ENCODE data around the gene RBM38.
A peak's percentile ranks its signal among the peaks of the same experiment; 100 is the strongest.

RBM38 gene

DNA sequence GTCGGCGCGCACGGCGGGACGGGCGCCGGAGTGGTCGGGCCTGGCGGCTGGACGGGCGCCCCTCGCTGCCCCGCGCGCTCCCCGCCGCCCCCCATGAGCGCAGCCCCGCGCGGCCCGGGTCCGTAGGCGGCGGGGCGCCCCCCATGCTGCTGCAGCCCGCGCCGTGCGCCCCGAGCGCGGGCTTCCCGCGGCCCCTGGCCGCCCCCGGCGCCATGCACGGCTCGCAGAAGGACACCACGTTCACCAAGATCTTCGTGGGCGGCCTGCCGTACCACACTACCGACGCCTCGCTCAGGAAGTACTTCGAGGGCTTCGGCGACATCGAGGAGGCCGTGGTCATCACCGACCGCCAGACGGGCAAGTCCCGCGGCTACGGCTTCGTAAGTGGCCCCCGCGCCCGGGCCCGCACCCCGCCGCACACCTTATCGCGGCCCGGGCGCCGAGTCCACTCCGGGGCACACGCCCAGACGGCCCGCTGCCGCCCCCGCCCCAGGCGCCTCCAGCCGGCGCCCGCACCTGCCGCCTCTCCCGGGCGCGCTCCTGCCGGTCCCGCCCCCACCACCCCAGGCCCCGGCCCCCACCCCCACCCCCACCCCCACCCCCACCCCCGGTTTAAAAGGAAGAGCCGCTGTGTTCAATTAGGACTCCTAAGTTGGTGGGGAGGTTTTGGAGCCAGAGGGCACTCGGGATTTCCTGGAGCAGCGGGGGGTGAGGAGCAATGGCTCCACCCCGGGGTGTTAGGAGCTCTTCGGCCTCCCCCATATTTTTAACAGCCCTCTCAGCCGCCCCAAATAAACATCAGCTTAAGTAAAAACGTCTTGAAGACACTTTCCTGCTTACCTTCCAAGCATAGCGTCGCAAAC is 474 bp downstream of the RBM38 start:
- DNase-seq, result peak; percentile 40

- DNase-seq, result peak; percentile 69
These were observed 1.5 kb downstream of the RBM38 start for GRCh38 chr20:57392512-57393271.

GRCh38 chr20:57393321-57394120 is 2.3 kb downstream of the RBM38 start:
- no peak for DNase-seq

DNA sequence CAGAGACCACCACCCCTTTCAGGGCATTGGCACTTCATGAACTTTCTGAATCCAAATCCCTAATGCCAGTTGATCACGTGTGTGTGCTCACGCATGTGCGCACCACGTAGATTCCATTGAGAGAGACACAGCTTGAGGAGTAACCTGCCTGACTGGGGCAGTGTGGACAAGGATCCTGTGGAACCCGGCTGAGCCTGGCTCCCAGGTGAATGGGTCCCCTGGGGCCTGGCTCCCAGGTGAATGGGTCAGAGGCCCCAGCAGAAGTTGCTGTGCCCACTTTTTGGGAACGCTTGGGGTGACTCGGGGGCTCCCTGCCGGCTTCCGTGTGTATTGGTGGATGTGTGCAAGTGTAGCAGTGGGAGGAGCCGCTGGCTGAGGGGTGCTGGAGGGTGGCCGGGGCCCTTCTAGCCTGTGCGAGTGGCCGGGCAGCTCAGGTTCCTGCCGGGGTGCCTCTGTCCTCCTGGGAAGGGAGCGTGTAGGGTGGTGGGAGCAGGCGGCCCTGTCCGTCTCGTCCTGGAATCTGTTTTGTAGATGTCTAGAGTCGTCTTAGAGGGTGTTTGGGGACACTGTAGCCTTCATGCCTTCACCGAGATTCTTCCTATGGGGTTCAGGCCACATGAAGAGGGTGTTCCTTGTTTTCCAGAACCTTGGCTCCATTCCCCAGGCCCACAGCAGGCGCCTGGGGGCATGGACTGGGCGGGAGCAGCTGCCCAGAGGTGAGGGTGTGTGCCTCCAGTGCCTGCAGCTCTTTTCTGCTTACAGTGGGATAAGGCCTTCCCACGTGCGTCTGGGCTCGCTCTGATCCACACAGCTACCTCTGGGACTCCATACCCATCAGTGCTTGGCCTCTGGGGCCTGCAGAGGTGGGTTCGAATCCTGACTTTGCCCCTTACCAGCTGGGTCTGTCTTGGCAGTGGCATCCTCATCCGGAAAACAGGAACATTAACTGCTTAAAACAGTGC is 3.2 kb downstream of the RBM38 start:
- DNase-seq, result no peak

- DNase-seq, result no peak
These were observed 4.1 kb downstream of the RBM38 start for GRCh38 chr20:57395111-57395966.

- no peak for DNase-seq
These were observed 5.2 kb downstream of the RBM38 start for GRCh38 chr20:57396212-57396983.

- DNase-seq, result no peak
These were observed 5.9 kb downstream of the RBM38 start for GRCh38 chr20:57396984-57397692.

GRCh38 chr20:57397693-57398108 is 6.5 kb downstream of the RBM38 start:
- peak; percentile 51 for DNase-seq

DNA sequence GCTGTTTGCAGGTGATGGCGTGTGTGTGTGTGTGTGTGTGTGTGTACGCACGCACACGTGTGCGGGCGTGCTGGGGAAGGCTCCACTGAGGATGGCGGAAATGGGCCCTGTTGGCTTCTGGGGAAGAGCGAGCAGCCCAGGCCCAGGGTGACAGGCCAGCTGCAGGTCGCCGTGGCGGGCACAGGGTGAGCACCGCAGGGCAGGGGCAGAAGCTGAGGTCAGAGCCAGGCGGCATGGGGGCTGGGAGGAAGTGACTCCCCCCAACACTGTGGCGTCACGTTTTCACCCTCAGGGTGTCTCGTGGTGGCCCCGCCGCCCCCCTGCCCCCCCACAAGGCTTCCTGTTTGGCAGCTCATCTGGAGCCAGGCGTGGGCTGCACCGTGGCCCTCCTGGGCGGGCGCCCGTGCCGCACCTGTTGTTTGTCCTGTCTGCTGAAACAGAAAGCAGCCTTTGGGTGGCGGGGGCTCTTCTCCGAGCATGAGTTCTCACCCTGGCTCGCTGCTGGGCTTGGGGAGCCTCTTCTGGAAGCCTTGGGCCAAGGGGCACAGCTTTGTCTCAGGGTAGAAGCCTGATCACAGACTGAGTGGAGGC is 7.1 kb downstream of the RBM38 start:
- DNase-seq, result peak; percentile 85

DNA sequence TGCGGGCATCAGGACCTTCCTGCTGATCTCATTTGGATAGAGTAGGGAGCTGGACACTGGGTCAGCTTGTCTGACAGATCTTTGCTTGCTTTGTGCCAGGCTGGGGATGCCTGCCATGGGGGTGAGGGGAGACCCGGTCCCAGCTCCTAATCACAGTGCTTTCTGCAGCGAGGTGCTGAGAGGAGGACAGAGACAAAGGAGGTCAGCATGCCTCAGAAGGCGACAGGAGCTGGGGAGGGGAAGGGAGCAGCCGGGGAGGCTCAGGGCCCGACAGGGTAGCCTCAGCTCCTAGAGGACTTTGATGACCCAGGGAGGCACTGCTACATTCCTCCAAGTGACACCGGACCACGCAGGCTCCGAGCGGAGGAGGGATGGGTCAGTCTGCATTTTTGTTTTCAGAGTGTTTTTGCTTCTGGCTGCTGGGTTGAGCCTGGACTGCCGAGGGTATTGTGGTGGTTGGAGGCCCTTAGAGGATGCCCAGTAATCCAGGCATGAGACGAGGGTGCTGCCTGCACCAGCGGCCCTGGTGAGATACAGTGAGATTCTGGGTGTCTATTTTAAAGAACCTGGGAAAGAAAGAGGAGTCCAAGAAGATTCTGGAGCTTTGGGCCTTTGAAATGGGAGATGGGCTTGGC is 7.8 kb downstream of the RBM38 start:
- no peak for DNase-seq

DNA sequence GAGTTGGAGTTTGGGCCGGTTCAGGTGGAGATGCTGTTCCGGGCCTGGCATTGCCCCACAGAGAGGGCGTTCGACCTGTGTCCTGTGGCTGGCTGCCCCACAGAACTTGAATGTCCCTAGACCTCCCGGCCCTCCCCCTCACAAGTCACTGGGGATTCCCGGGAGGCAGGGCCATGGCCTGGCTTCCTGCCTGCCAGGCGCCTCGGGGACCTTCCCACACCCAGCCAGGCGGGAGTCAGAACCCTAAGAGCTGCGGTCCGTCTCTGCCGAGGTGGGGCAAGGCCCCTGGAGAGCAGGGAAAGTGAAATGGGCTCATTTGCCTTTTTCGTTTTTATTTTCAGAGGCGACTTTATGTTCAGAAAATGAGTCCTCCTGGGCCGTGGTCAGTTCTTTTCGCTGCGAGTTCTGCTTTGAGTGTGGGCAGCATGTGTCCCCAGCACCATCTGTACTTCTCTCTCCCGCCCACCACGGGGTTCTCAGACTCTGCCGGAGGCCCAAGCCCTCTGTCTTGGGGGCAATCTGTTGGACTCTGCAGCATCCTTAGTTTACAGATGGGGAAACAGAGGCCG is 8.5 kb downstream of the RBM38 start:
- peak; percentile 51 for DNase-seq

- no peak for DNase-seq
These were observed 9.1 kb downstream of the RBM38 start for GRCh38 chr20:57400231-57400701.

GRCh38 chr20:57400821-57401564 is 9.8 kb downstream of the RBM38 start:
- no peak for DNase-seq

DNA sequence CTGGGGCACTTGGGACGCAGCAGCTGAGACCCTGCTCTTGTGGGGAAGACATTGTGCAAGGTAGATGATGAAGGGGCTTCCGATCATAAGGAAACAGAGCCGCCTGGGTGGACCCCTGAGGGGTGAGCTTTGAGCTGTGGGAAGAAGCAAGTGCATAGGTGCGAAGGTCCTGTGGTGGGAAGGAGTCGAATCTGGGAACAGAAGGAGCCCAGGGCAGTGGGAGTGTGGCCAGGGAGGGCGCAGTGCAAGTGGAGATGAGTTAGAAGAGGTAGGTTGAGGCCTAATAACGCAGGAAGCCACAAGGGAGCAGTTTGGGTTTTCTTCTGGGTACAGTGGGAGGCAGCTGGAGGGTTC is 10.3 kb downstream of the RBM38 start:
- DNase-seq, result no peak

GRCh38 chr20:57402206-57403125 is 11.3 kb downstream of the RBM38 start:
- DNase-seq, result no peak

GRCh38 chr20:57403216-57403615 is 12.0 kb downstream of the RBM38 start:
- DNase-seq, result no peak

All from stimulated activated CD4-positive, alpha-beta T cell treated with anti-CD3 and anti-CD28 coated beads, Interleukin-4, amount 100 ng/mL, for 1 hour (primary cell).